ENCODE results near the gene NMNAT2. TPM values are rescaled to one million over a fixed set of nuclear protein-coding genes. Genes with fewer than 3 reads are reported as not detected.
"Not testable (repeated sequence)": the region's sequence is repeated elsewhere in the genome, so short reads cannot be mapped to it uniquely, and the experiment has no call there.

NMNAT2 gene
- polyA plus RNA-seq, 3 donors: 0.22 to 0.43 TPM; not detected in 1

GRCh38 chr1:183431840-183432547 is 13.8 kb upstream of the NMNAT2 start:
- Histone ChIP-seq H3K9me3 (replicated peaks in 1 of 2; ENCODE audit: control insufficient read depth in 1 of 2, insufficient read depth in 1 of 2, low read length in 2 of 2) (no peaks in the 10 kb centered on the region), H2AFZ (ENCODE audit: insufficient read depth, low read depth, low read length, poor library complexity, severe bottlenecking) (no peak overlapping the region), H3K4me3 (replicated peaks in 1 of 3; ENCODE audit: low read depth in 2 of 3, low read length in 3 of 3) (no peak overlapping the region), H3K36me3 (replicated peaks in 1 of 2; ENCODE audit: control insufficient read depth in 1 of 2, insufficient read depth in 2 of 2, low read length in 2 of 2) (no peaks in the 10 kb centered on the region), H3K9ac (ENCODE audit: insufficient read depth, low read length, poor library complexity, severe bottlenecking) (no peak overlapping the region), H3K27ac (ENCODE audit: low read depth in 1 of 2, low read length in 2 of 2) (no peak overlapping the region), H3K79me2 (ENCODE audit: insufficient read depth, low read length) (no peaks in the 10 kb centered on the region), H3K27me3 (ENCODE audit: control insufficient read depth in 2 of 2, insufficient read depth in 2 of 2, low read length in 2 of 2) (peaks cover 10% of the 10 kb centered on the region in 2 donors), H3K4me2 (replicated peaks; ENCODE audit: extremely low read depth, low read length, poor library complexity, severe bottlenecking) (no peak overlapping the region), H3K4me1 (ENCODE audit: control insufficient read depth in 1 of 2, insufficient read depth in 2 of 2, low read length in 2 of 2) (no peaks in the 10 kb centered on the region), H4K20me1 (ENCODE audit: insufficient read depth, low read length) (no peaks in the 10 kb centered on the region)
- Mint-ChIP-seq H3K27me3 (ENCODE audit: low read depth in 3 of 3) (peaks cover 9 to 14% (median 10%) of the 10 kb centered on the region in 3 donors), H3K36me3 (no peaks in the 10 kb centered on the region), H3K27ac (no peak overlapping the region), H3K4me3 (no peak overlapping the region), H3K4me1 (no peaks in the 10 kb centered on the region), H3K9me3 (peaks cover 0 to 5% (median 3%) of the 10 kb centered on the region in 7 donors)
- no peak for TF ChIP-seq CTCF (IDR thresholded peaks at IDR 0.05)
- 92% methylated on average over 2 of the region's 4 CpGs for WGBS (ENCODE audit: insufficient coverage)
- no peak for DNase-seq
- intact Hi-C loops (cut with micrococcal nuclease): no loop called here

GRCh38 chr1:183427591-183427990 is 9.4 kb upstream of the NMNAT2 start:
- intact Hi-C loops (cut with micrococcal nuclease); DNase-seq; H3K36me3 ChIP-seq (replicated peaks in 1 of 2; ENCODE audit: control insufficient read depth in 1 of 2, insufficient read depth in 2 of 2, low read length in 2 of 2); H3K79me2 ChIP-seq (ENCODE audit: insufficient read depth, low read length); H3K9ac ChIP-seq (ENCODE audit: insufficient read depth, low read length, poor library complexity, severe bottlenecking); H3K27ac Mint-ChIP-seq; H2AFZ ChIP-seq (ENCODE audit: insufficient read depth, low read depth, low read length, poor library complexity, severe bottlenecking); H3K4me2 ChIP-seq (replicated peaks; ENCODE audit: extremely low read depth, low read length, poor library complexity, severe bottlenecking); H4K20me1 ChIP-seq (ENCODE audit: insufficient read depth, low read length); H3K4me1 Mint-ChIP-seq; H3K4me3 ChIP-seq (replicated peaks in 1 of 3; ENCODE audit: low read depth in 2 of 3, low read length in 3 of 3); H3K9me3 ChIP-seq (replicated peaks in 1 of 2; ENCODE audit: control insufficient read depth in 1 of 2, insufficient read depth in 1 of 2, low read length in 2 of 2); H3K36me3 Mint-ChIP-seq; H3K27ac ChIP-seq (ENCODE audit: low read depth in 1 of 2, low read length in 2 of 2); H3K4me3 Mint-ChIP-seq; H3K4me1 ChIP-seq (ENCODE audit: control insufficient read depth in 1 of 2, insufficient read depth in 2 of 2, low read length in 2 of 2): not testable (repeated sequence)
- no CpG with 5 or more reads among the region's 3 CpGs for WGBS (ENCODE audit: insufficient coverage)
- H3K27me3 Mint-ChIP-seq (ENCODE audit: low read depth in 3 of 3): peaks cover 14 to 21% (median 16%) of the 10 kb centered on the region in 3 donors
- peaks cover 18 to 23% of the 10 kb centered on the region in 2 donors for H3K27me3 ChIP-seq (ENCODE audit: control insufficient read depth in 2 of 2, insufficient read depth in 2 of 2, low read length in 2 of 2)
- H3K9me3 Mint-ChIP-seq: peaks cover 0 to 14% (median 3%) of the 10 kb centered on the region in 7 donors

Measured in CD14-positive monocyte (primary cell).